Measurements from ENCODE around the gene DLG5. TPM values are rescaled to one million over a fixed set of nuclear protein-coding genes. Genes with fewer than 3 reads are reported as not detected.

DLG5 gene
- total RNA-seq, 1 donor from 2014 or later: 45.3 TPM

- H3K4me3 ChIP-seq (ENCODE audit: low read depth, low read length): no peak overlapping the region
- peaks cover 4% of the 10 kb centered on the region for H3K36me3 ChIP-seq (ENCODE audit: control insufficient read depth, insufficient read depth, low read length)
- FAIRE-seq (no peak), DNase-seq (ENCODE audit: low read depth) (no peak)
- no peaks in the 10 kb centered on the region for H3K27me3 ChIP-seq (ENCODE audit: control insufficient read depth, insufficient read depth, low read length)
- TF ChIP-seq CTCF (IDR thresholded peaks at IDR 0.05; ENCODE audit: insufficient read depth, low read length, severe bottlenecking): no peak
Measured at GRCh38 chr10:77784856-77785255, 141.7 kb downstream of the DLG5 start.

- H3K27me3 ChIP-seq (ENCODE audit: control insufficient read depth, insufficient read depth, low read length): no peaks in the 10 kb centered on the region
- H3K36me3 ChIP-seq (ENCODE audit: control insufficient read depth, insufficient read depth, low read length): peaks cover 4% of the 10 kb centered on the region
- peak; percentile 55 for FAIRE-seq
- no peak for TF ChIP-seq CTCF (IDR thresholded peaks at IDR 0.05; ENCODE audit: insufficient read depth, low read length, severe bottlenecking)
- DNase-seq (ENCODE audit: low read depth): peak; percentile 76
- no peak overlapping the region for H3K4me3 ChIP-seq (ENCODE audit: low read depth, low read length)
Measured at GRCh38 chr10:77782328-77783061, 144.1 kb downstream of the DLG5 start.

- Histone ChIP-seq H3K27me3 (ENCODE audit: control insufficient read depth, insufficient read depth, low read length) (no peaks in the 10 kb centered on the region), H3K4me3 (ENCODE audit: low read depth, low read length) (no peak overlapping the region), H3K36me3 (ENCODE audit: control insufficient read depth, insufficient read depth, low read length) (peaks cover 4% of the 10 kb centered on the region)
- DNase-seq (ENCODE audit: low read depth) (no peak), FAIRE-seq (no peak)
- TF ChIP-seq CTCF (IDR thresholded peaks at IDR 0.05; ENCODE audit: insufficient read depth, low read length, severe bottlenecking): no peak
Measured at GRCh38 chr10:77781451-77782327, 144.9 kb downstream of the DLG5 start.

- Histone ChIP-seq H3K36me3 (ENCODE audit: control insufficient read depth, insufficient read depth, low read length) (peaks cover 4% of the 10 kb centered on the region), H3K27me3 (ENCODE audit: control insufficient read depth, insufficient read depth, low read length) (no peaks in the 10 kb centered on the region), H3K4me3 (ENCODE audit: low read depth, low read length) (no peak overlapping the region)
- no peak for DNase-seq (ENCODE audit: low read depth)
- TF ChIP-seq CTCF (IDR thresholded peaks at IDR 0.05; ENCODE audit: insufficient read depth, low read length, severe bottlenecking): no peak
- FAIRE-seq: no peak
Measured at GRCh38 chr10:77780180-77780579, 146.4 kb downstream of the DLG5 start.

- FAIRE-seq (no peak), DNase-seq (ENCODE audit: low read depth) (no peak)
- Histone ChIP-seq H3K27me3 (ENCODE audit: control insufficient read depth, insufficient read depth, low read length) (no peaks in the 10 kb centered on the region), H3K36me3 (ENCODE audit: control insufficient read depth, insufficient read depth, low read length) (peaks cover 1% of the 10 kb centered on the region), H3K4me3 (ENCODE audit: low read depth, low read length) (no peak overlapping the region)
- TF ChIP-seq CTCF (IDR thresholded peaks at IDR 0.05; ENCODE audit: insufficient read depth, low read length, severe bottlenecking): no peak
Measured at GRCh38 chr10:77776487-77776886, 150.1 kb downstream of the DLG5 start.
